Fibroblast of pulmonary artery (primary cell): Measurements from ENCODE around the gene PRUNE2.
"Not testable (repeated sequence)": the region's sequence is repeated elsewhere in the genome, so short reads cannot be mapped to it uniquely, and the experiment has no call there.

Experiments used
- DNase-seq: peaks from one replicate; pipeline ENCODE4 v3.0.0-alpha.2; 2010; ENCODE audit warnings: low read depth
- H3K4me3 ChIP-seq: replicated peaks from 2 replicates; pipeline ENCODE4 v1.5.1; 2011; ENCODE audit warnings: low read depth, mild to moderate bottlenecking, control low read depth, low read length, moderate library complexity
- TF ChIP-seq, protein P1 (sequence below): IDR thresholded peaks from 2 replicates; pipeline ENCODE4 v1.5.1; 2011; ENCODE audit warnings: mild to moderate bottlenecking, control low read depth, low read length, inconsistent platforms; ENCODE audit errors: missing control alignments

The PRUNE2 gene, protein sequence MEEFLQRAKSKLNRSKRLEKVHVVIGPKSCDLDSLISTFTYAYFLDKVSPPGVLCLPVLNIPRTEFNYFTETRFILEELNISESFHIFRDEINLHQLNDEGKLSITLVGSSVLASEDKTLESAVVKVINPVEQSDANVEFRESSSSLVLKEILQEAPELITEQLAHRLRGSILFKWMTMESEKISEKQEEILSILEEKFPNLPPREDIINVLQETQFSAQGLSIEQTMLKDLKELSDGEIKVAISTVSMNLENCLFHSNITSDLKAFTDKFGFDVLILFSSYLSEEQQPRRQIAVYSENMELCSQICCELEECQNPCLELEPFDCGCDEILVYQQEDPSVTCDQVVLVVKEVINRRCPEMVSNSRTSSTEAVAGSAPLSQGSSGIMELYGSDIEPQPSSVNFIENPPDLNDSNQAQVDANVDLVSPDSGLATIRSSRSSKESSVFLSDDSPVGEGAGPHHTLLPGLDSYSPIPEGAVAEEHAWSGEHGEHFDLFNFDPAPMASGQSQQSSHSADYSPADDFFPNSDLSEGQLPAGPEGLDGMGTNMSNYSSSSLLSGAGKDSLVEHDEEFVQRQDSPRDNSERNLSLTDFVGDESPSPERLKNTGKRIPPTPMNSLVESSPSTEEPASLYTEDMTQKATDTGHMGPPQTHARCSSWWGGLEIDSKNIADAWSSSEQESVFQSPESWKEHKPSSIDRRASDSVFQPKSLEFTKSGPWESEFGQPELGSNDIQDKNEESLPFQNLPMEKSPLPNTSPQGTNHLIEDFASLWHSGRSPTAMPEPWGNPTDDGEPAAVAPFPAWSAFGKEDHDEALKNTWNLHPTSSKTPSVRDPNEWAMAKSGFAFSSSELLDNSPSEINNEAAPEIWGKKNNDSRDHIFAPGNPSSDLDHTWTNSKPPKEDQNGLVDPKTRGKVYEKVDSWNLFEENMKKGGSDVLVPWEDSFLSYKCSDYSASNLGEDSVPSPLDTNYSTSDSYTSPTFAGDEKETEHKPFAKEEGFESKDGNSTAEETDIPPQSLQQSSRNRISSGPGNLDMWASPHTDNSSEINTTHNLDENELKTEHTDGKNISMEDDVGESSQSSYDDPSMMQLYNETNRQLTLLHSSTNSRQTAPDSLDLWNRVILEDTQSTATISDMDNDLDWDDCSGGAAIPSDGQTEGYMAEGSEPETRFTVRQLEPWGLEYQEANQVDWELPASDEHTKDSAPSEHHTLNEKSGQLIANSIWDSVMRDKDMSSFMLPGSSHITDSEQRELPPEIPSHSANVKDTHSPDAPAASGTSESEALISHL (N-terminal part only)

DNA sequence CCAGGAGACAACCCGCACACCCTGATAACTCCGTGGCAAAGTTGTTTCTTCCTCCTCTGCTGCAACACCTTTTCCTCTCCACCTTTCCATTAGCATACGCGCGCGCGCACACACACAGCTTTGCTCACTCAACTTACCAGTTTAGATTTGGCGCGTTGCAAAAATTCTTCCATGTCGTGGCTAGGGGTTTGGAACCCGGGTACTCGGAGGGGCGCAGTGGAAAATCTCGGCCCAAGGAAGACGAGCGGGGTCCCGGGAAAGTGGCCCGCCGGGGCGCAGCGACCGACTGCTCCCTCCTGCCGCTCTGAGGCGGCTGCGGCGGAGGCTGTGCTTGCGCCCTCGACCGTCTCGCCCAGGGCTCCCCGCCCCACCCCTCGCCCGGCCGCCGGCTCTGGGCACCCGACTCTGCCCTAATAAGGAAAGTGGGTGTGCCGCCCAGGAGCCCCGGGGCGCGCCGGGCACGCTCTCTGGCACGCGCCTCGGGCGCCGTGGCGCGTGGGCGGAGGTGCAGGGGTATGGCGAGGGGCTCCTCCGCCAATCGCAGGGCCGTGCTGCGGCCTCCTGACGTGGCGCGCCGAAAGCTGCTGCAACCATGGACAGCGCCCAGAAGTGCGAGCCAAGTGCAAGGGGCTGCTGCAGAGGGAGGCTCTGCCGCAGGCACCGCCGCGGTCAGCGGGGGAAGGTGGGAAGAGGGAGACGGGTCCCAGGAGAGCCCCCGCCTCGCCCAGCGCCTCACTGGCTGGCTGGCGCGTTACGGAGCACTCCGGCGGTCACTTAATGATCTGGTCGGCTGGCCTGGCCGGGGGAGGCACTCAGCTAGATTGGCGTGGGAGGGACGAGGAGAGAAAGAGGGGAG, at the start of gene PRUNE2:
PRUNE2 (minus strand) TSS at position 324 of the 856 bp plus-strand sequence; CDS start at position 173, 151 bp downstream.
- DNase-seq, result peak; percentile 85
- TF ChIP-seq, protein P1, sequence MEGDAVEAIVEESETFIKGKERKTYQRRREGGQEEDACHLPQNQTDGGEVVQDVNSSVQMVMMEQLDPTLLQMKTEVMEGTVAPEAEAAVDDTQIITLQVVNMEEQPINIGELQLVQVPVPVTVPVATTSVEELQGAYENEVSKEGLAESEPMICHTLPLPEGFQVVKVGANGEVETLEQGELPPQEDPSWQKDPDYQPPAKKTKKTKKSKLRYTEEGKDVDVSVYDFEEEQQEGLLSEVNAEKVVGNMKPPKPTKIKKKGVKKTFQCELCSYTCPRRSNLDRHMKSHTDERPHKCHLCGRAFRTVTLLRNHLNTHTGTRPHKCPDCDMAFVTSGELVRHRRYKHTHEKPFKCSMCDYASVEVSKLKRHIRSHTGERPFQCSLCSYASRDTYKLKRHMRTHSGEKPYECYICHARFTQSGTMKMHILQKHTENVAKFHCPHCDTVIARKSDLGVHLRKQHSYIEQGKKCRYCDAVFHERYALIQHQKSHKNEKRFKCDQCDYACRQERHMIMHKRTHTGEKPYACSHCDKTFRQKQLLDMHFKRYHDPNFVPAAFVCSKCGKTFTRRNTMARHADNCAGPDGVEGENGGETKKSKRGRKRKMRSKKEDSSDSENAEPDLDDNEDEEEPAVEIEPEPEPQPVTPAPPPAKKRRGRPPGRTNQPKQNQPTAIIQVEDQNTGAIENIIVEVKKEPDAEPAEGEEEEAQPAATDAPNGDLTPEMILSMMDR, result no peak
- peak within 1 kb of the TSS; percentile 54 for H3K4me3 ChIP-seq

DNA sequence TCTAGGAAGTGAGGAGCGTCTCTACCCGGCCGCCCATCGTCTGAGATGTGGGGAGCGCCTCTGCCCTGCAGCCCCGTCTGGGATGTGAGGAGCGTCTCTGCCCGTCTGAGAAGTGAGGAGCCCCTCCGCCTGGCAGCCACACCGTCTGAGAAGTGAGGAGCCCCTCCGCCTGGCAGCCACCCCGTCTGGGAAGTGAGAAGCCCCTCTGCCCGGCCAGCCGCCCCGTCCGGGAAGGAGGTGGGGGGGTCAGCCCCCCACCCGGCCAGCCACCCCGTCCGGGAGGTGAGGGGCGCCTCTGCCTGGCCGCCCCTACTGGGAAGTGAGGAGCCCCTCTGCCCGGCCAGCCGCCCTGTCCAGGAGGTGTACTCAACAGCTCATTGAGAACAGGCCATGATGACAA, 49.5 kb upstream of the PRUNE2 start:
- H3K4me3 ChIP-seq, DNase-seq: not testable (repeated sequence)

DNA sequence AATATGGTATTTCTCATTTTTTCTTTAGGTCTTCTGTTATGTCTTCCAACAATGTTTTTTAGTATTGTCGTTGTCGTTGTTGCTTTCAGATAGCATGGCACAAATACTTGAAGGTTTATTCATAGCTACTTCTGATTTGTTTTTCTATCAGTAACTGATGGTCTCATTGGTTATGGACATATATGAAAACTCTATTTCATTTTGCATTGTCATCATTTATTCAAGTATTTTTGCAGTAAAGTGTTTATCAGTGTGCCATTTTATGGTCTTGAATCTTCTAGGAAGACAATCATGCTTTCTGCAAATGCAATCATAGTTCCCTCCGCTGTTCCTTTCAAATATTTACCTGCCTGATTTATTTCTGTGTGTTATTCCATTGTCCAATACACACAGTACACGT, 44.0 kb upstream of the PRUNE2 start:
- H3K4me3 ChIP-seq, result no peak overlapping the region
- TF ChIP-seq, protein P1, result no peak
- DNase-seq, result no peak

DNA sequence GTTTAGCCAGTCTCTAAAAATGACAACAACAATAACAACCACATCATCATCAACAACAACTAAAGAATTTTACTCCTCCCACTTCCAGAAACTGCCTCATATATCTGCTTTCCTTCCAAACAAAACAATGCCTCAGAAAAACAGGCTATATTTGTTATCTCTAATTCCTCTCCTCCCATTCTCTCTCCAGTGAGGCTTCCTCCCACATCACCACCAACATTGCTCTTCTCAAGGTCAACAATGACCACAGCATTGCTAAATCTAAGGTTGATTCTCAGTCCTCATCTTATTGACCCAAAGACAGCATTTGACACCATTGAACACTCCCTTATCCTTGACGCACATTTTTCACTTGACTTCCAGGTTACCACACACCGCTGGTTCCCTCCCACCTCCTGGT, 38.1 kb upstream of the PRUNE2 start:
- TF ChIP-seq, protein P1, result no peak
- no peak overlapping the region for H3K4me3 ChIP-seq
- peak; percentile 82 for DNase-seq

DNA sequence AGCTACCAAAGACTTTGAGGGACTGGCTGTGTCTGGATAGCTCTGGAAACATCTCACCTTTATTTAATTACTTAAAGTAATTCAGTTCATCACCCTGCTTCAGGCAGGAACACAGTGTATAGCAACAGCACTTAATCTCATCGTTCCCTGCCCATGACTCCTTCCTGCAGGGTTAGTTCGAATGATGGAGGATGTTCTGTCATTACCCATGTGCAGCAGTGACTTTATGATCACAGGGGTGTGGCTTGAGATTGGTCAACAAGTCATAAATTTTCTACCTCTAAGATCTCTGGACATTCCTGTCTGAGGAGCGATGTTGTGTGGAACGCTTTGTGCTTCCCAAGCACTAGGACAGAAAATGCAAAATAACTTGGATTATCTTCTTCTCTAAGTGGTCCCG, 37.1 kb upstream of the PRUNE2 start:
- no peak overlapping the region for H3K4me3 ChIP-seq
- no peak for DNase-seq
- TF ChIP-seq, protein P1, result no peak

DNA sequence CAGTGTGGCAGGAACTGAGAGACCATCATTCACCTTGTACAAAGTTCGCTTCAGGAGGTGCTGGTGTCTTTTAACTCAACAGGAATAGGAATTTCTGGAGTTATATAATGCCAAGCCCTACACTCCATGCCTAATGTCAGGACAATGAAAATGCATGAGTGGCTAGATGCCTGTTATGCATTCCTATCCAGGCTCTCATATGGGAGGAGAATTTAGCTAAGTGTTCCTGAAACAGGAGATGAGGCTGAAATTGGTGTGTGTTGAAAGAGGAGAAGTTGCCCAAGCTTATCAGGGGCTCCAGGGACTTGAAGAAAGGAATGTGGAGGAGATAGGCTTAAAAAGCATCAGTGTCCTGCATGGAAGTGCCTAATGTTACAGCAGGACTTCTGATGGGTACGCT, 26.8 kb upstream of the PRUNE2 start:
- peak; percentile 69 for DNase-seq
- H3K4me3 ChIP-seq, result no peak overlapping the region
- TF ChIP-seq, protein P1, result no peak
